HG02938 (cell line): ENCODE data around the gene DNAAF3.
"Not testable (repeated sequence)": the region's sequence is repeated elsewhere in the genome, so short reads cannot be mapped to it uniquely, and the experiment has no call there.

Experiments used
- ATAC-seq: cut with Tn5 transposase; IDR thresholded peaks from one replicate; pipeline ENCODE4 v1.9.1; 2021; ENCODE audit warnings: mild to moderate bottlenecking, moderate library complexity; ENCODE audit not compliant: unreplicated experiment

Gene DNAAF3

GRCh38 chr19:55166530-55167268, at the start of gene DNAAF3:
Gene DNAAF3 (minus strand): TSS chr19:55166613. CDS start chr19:55166413, 200 bp downstream.
- ATAC-seq: peak; percentile 75

- ATAC-seq: no peak
Measured at GRCh38 chr19:55213547-55213946, 47.1 kb upstream of the DNAAF3 start.

- ATAC-seq: no peak
Measured at GRCh38 chr19:55212447-55212846, 46.0 kb upstream of the DNAAF3 start.

GRCh38 chr19:55209693-55210472, 43.5 kb upstream of the DNAAF3 start:
- ATAC-seq: no peak

- ATAC-seq: no peak
Measured at GRCh38 chr19:55208880-55209692, 42.7 kb upstream of the DNAAF3 start, which contains the start of gene PTPRH. Gene PTPRH (minus strand): TSS chr19:55209501. CDS start chr19:55209433, 68 bp downstream.

GRCh38 chr19:55206664-55207500, 40.5 kb upstream of the DNAAF3 start:
- no peak for ATAC-seq

- not testable (repeated sequence) for ATAC-seq
Measured at GRCh38 chr19:55202199-55202598, 35.8 kb upstream of the DNAAF3 start.

- no peak for ATAC-seq
Measured at GRCh38 chr19:55199620-55200204, 33.3 kb upstream of the DNAAF3 start.

- no peak for ATAC-seq
Measured at GRCh38 chr19:55198651-55199050, 32.2 kb upstream of the DNAAF3 start.

- no peak for ATAC-seq
Measured at GRCh38 chr19:55197528-55197927, 31.1 kb upstream of the DNAAF3 start.

- no peak for ATAC-seq
Measured at GRCh38 chr19:55196803-55197202, 30.4 kb upstream of the DNAAF3 start.

- no peak for ATAC-seq
Measured at GRCh38 chr19:55193481-55193880, 27.1 kb upstream of the DNAAF3 start.

- ATAC-seq: no peak
Measured at GRCh38 chr19:55189403-55189835, 23.0 kb upstream of the DNAAF3 start.

- ATAC-seq: no peak
Measured at GRCh38 chr19:55188625-55189024, 22.2 kb upstream of the DNAAF3 start.

GRCh38 chr19:55186080-55186479, 19.7 kb upstream of the DNAAF3 start:
- no peak for ATAC-seq

GRCh38 chr19:55181740-55182139, 15.3 kb upstream of the DNAAF3 start:
- no peak for ATAC-seq

- no peak for ATAC-seq
Measured at GRCh38 chr19:55179606-55180484, 13.4 kb upstream of the DNAAF3 start, which contains the start of gene SYT5. Gene SYT5 (minus strand): TSS chr19:55180289. CDS start chr19:55179041, 1,248 bp downstream.

GRCh38 chr19:55178781-55179599, 12.6 kb upstream of the DNAAF3 start:
- ATAC-seq: peak; percentile 79
